ENCODE results near the gene PRR5L.
"Not testable (repeated sequence)": the region's sequence is repeated elsewhere in the genome, so short reads cannot be mapped to it uniquely, and the experiment has no call there.

The PRR5L gene

DNA sequence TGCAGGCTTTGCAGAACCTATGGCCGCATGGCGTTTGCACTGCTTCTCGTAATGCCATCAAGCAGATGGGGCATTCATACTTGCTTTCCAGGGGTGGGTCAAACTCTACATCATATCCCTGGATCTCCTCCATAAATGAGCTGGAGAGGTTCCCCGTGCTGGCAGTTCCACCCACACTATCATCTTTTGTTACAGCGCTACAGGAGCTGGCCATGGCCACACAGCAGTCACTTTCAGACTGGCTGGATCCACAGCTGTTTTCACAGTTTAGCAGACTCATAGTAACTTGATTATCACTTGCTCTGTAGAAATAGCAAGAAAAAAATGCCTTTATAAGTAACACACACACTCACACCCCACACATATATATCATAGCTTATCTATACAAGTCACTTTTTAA, 205.1 kb downstream of the PRR5L start:
- DNase-seq (ENCODE audit: low spot score) = no peak

DNA sequence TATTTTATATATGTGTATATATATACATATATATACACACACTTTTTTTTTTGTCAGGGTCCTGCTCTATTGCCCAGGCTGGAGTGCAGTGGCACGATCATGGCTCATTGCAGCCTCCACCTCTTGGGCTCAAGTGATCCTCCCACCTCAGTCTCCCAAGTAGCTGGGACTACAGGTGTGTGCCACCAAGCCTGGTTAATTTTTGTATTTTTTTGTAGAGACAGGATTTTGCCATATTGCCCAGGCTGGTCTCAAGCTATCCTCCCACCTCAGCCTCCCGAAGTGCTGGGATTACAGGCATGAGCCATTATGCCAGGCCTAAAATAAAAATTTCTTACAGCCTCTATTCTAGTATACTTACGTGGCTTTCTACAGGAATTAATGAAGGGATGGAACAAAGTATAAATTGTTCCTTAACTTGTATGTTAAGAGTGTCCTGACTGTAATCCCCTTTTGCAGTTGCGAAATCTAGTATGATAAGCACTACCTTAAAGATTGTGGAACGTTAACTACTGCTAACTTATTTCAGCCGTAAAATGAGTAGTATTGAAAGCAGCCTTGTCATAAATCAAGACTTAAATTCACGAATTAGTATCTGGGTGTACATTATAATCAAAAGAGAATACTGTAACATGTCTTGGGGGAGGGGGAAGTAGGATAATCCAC, 211.9 kb downstream of the PRR5L start:
- DNase-seq (ENCODE audit: low spot score) = no peak

DNA sequence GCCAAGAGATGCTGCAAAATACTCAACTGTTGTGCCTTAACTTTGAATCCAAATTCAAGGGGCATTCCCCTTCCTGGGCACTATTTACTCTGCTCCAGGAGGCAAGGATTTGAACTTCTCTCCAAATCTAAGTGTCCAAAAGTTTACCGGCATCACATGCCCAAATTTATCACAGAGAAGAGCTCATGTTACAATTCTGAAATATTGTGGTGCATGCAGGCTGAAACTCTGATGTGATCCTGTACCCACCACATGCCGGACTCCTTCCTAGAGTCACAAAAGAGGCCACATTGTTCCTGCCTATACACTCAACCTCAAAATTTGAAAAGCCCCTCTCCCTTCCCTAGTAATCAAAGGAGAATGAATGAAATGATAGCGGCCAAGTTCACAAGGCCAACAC, 212.7 kb downstream of the PRR5L start:
- no peak for DNase-seq (ENCODE audit: low spot score)

DNA sequence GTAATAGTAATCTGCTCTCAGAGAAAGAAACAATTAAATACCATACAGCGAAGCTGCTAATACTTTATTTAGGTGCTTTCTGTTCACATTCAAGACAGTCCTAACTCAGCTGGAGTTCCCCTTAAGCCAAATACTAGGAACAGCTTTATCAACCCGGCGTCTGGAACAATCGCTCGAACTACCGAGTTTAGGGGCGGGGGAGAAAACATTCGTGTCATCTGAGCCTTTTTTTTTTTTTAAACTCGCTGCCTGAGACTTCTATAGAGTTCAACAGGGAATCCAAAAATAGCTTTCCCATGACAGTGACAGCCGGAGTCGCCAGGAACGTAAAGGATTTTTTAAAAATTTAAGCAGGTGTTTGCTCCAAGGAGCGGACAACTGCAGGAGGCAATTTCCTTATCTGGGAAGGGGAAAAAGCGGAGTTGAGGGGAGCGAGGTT, 213.1 kb downstream of the PRR5L start:
- DNase-seq (ENCODE audit: low spot score) = no peak

DNA sequence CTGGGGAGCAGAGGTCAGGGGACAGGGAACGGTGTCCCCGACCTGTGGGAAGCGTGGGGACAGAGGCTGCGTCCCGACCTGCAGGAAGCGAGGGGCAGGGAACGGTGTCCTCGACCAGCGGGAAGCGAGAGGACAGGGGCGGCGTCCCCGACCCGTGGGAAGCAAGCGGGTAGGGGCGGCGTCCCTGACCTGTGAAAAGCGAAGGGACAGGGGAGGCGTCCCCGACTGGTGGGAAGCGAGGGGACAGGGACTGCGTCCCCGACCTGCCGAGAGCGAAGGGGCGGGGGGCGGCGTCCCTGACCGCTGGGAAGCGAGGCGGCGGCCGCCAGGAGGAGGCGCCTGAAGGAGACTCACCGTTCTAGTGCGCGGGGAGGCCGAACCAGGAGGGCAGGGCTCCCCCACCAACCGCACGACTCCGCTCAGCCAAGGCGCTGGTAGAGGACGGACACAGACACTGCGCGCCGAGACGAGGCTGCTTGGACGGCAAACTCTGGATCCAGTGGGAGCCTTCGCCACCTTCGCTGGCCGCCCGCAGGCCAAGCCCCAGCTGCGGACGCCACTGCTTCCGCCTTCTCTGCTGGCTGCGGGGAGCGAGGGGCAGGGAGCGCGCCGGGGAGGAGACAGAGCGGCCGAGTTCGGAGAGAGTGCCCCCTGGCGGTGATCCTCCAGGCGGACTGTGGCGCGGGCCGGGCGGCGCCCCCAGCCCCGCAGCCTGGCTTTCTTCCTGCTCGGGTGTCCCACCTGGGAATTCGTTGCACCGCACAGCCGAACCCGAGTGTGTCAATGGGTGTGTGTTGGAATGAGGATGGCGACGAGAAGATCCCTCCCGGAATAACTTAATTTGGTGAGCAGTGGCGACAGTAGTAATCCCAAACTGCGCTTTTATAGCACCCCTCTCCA, 213.9 kb downstream of the PRR5L start, which contains the start of gene TRAF6:
TRAF6 (minus strand) TSS at position 579 of the 900 bp plus-strand sequence. CDS start 8,757 bp downstream, outside the sequence.
- peak; percentile 60 for DNase-seq (ENCODE audit: low spot score)

DNA sequence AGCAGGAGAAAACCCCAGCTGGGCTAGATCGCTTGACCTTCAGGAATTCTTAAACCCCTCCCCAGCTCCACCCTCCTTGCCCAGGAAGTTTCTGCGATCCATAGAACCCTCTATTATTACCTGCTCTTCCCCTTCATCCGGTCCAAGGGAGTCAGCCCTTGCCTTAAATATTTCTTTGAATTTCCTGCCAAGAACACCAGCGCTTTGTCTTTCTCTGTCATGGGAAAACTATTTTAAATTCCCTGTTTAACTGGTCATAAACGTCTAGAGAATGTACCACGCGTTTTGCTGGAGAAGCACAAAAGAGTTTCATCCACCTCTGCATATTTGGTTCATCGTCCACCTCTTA, 214.5 kb downstream of the PRR5L start:
- peak; percentile 21 for DNase-seq (ENCODE audit: low spot score)

DNA sequence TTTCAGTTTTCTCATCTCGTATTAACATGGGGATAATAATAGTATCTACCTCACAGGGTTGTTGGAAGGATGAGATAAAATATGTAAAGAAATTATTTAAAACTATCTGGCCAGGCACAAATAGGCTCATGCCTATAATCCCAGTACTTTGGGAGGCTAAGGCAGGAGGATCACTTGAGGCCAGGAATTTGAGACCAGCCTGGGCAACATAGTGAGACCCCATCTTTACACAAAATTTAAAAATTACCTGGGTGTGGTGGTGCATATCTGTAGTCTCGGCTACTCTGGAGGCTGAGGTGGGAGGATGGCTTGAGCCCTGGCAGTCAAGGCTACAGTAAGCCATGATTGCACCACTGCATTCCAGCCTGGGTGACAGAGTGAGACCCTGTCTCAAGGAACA, 215.0 kb downstream of the PRR5L start:
- not testable (repeated sequence) for DNase-seq (ENCODE audit: low spot score)

DNA sequence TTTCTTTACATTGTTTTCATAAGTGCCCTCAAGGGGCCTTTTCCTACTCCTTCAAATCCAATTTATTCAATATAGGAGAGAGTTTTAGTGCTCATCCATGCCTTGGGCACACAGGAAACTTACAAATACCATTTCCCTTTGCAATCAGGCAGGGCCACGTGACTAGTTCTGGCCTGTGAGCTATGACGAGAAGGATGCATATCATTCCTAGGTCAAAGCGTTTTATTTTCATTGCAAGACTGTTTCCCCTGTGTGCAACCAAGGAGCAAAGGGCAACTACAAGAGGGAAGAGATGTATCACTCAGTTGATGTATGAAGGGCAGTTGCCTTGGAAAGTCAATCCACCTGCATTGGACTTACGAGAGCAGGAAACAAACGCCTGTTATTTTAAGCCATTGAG, 215.9 kb downstream of the PRR5L start:
- no peak for DNase-seq (ENCODE audit: low spot score)

DNA sequence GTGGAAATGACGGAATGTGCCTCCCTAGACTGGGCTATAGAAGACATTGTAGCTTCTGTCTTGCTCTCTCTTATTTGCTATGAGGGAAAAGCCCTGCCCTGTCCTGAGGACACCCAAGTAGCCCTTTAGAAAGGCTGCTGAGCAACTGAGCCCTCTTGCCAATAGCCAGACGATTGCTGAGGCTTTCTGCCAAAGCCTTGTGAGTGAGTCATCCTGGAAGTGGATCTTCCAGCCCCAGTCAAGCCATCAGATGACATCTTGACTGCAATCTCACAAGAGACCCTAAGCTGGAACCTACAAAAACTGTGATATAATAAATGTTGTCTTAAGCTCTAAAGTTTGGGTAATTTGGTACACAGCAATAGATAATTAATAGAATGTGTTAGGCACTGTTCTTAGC, 217.9 kb downstream of the PRR5L start:
- no peak for DNase-seq (ENCODE audit: low spot score)

Measured in HuH-7 (cell line).